SU-DHL-6 (cell line): Measurements from ENCODE around the gene ANKIB1.

ENCODE experiments used
- CTCF ChIP-seq: fragments of 200-600 bp; sonication (generic); IDR thresholded peaks from one replicate; pipeline ENCODE4 v1.5.1; 2017; ENCODE audit warnings: antibody characterized with exemption, mild to moderate bottlenecking, low read length, moderate library complexity; ENCODE audit not compliant: insufficient read depth, poor library complexity, severe bottlenecking
- EZH2phosphoT487 ChIP-seq: fragments of 200-600 bp; sonication (generic), shearing (Covaris generic); conservative IDR thresholded peaks from 2 replicates; pipeline ENCODE4 v1.6.1; 2018; ENCODE audit warnings: mild to moderate bottlenecking, antibody characterized with exemption, low read length, moderate library complexity, mixed read lengths

DNA sequence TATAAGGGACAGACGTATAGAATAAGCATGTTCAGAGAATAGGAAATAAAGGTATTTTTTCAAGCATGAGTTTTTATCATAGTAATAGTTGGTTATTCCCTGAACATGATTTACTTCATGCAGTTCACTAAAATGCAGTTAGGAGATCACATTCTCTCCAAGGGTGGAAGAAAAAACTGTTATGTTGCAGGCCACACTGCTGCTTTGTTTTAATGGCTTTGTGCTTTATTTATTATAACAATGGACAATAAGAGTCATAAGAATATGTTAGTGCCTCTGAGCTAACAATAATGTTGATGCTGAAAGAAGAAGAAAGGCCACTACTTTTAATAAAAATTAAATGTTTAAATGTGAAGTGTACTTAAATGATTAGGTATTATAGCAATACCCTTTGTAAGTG, 123.0 kb downstream of the ANKIB1 start:
- TF ChIP-seq EZH2phosphoT487, result no peak
- TF ChIP-seq CTCF, result no peak
